Erythroblast (primary cell): ENCODE measurements around the gene MCF2L2.

Experiments
- GATA1 ChIP-seq: IDR thresholded peaks from 2 replicates; pipeline ENCODE4 v1.6.1; 2011; ENCODE audit warnings: low read depth, mild to moderate bottlenecking, control low read depth, low read length, moderate library complexity
- POLR2A ChIP-seq: IDR thresholded peaks from 2 replicates; pipeline ENCODE4 v1.6.1; 2011; ENCODE audit warnings: mild to moderate bottlenecking, low read length

DNA sequence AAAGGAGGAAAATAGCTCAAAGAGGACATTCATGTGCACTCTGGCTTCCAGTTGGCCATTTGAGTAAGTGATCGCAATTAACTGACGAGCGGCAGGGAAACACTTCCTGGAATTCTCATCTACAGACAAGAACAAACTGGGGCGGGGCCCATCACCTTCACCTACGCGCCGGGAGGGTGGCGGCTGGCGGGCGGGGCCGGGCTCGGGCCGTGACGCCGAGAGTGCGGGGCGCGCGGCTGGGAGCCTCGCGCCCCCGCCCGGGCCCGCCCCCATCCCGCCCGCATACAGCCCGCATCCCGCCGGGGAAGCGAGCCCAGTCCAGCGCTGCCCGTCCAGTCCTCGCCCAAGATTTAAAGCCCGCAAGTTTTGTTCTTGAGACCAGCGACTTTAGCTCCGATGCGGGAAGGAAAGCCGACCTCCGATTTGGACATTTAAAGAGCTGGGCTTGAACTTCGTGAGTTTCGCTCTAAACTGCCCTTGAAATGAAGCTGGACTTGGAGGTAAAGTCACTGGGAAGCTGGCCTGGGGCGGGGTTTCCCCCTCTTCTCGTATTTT lies 175.4 kb downstream of the MCF2L2 start, which contains the start of gene B3GNT5:
- TF ChIP-seq POLR2A (no peak), GATA1 (no peak)
